Measurements from ENCODE around the gene STK33.

GRCh38 chr11:8593455-8593854 is 573 bp downstream of the STK33 start:
- TF ChIP-seq CTCF (IDR thresholded peaks at IDR 0.05) (no peak), RAD21 (IDR thresholded peaks at IDR 0.05; ENCODE audit: low read length) (no peak)
